B cell (primary cell): Measurements from ENCODE around the gene SSUH2.

ENCODE experiments used
- CTCF ChIP-seq: fragments of 200-600 bp; IDR thresholded peaks from one replicate; pipeline ENCODE4 v1.8.0; 2022; ENCODE audit warnings: antibody characterized with exemption, mild to moderate bottlenecking
- EZH2 ChIP-seq: IDR thresholded peaks from 2 replicates; pipeline ENCODE4 v1.6.1; 2012; ENCODE audit warnings: borderline replicate concordance, low read depth, mild to moderate bottlenecking, moderate library complexity, low read length; ENCODE audit not compliant: insufficient read depth, poor library complexity, severe bottlenecking

- TF ChIP-seq CTCF (no peak), EZH2 (no peak)
These were observed 33.6 kb downstream of the SSUH2 start for GRCh38 chr3:8610951-8611350.
